OCI-LY7 (cell line): ENCODE measurements around the gene ANKRD7.

Experiments
- EZH2phosphoT487 ChIP-seq: fragments of 200-600 bp; sonication (generic); IDR thresholded peaks from 2 replicates; pipeline ENCODE4 v1.6.1; 2018; ENCODE audit warnings: low read depth, borderline replicate concordance, mild to moderate bottlenecking, mixed run types, antibody characterized with exemption, low read length, moderate library complexity, mixed read lengths
- TF ChIP-seq, protein P1 (sequence below): fragments of 200-600 bp; sonication (generic); conservative IDR thresholded peaks from 2 replicates; pipeline ENCODE4 v1.5.1; 2014; ENCODE audit warnings: mild to moderate bottlenecking, antibody characterized with exemption, low read length, moderate library complexity, mixed read lengths

DNA sequence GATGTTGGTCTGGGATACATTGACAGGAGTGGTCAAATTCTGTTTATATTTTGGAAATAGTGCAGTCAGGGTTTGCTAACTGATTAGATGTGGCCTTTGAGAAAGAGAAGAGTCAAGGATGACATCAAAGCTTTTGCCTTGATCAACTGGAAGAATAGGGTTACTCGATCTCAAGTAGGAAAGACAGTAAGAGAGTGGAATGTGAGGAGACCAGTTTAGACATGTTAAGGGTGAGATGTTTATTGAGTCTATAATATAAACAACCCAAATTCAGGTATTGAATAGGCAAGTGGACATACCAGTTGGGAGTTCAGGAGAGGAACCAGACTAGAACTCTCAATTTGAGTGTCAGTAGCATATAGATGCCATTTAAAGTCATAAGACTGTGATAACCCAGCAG, 1.9 kb upstream of the ANKRD7 start:
- TF ChIP-seq, protein P1, sequence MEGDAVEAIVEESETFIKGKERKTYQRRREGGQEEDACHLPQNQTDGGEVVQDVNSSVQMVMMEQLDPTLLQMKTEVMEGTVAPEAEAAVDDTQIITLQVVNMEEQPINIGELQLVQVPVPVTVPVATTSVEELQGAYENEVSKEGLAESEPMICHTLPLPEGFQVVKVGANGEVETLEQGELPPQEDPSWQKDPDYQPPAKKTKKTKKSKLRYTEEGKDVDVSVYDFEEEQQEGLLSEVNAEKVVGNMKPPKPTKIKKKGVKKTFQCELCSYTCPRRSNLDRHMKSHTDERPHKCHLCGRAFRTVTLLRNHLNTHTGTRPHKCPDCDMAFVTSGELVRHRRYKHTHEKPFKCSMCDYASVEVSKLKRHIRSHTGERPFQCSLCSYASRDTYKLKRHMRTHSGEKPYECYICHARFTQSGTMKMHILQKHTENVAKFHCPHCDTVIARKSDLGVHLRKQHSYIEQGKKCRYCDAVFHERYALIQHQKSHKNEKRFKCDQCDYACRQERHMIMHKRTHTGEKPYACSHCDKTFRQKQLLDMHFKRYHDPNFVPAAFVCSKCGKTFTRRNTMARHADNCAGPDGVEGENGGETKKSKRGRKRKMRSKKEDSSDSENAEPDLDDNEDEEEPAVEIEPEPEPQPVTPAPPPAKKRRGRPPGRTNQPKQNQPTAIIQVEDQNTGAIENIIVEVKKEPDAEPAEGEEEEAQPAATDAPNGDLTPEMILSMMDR = no peak
- no peak for TF ChIP-seq EZH2phosphoT487
